Neural progenitor cell (in vitro differentiated cells): Measurements from ENCODE around the gene MOSPD2. TPM values are rescaled to one million over a fixed set of nuclear protein-coding genes. Genes with fewer than 3 reads are reported as not detected.

Experiments used
- DNase-seq: peaks from one replicate; pipeline ENCODE4 v3.0.0-alpha.2; 2016; ENCODE audit warnings: low spot score
- H2AFZ ChIP-seq: fragments of 200-600 bp; sonication (generic); replicated peaks from 2 replicates; pipeline ENCODE4 v1.6.1; 2016; ENCODE audit warnings: antibody characterized with exemption
- H3F3A ChIP-seq: fragments of 200-600 bp; sonication (generic); 2 replicates; pipeline ENCODE4 v1.6.1; 2016; ENCODE audit warnings: antibody characterized with exemption, low read depth
- H3K27ac ChIP-seq: fragments of 200-600 bp; sonication (generic); 2 replicates; pipeline ENCODE4 v1.5.1; 2016; ENCODE audit warnings: mild to moderate bottlenecking
- H3K27me3 ChIP-seq: fragments of 200-600 bp; sonication (generic); 2 replicates; pipeline ENCODE4 v1.6.1; 2016; ENCODE audit warnings: mild to moderate bottlenecking, moderate library complexity
- H3K36me3 ChIP-seq: fragments of 200-600 bp; sonication (generic); 2 replicates; pipeline ENCODE4 v1.5.1; 2016
- H3K4me1 ChIP-seq: fragments of 200-600 bp; sonication (generic); 2 replicates; pipeline ENCODE4 v1.6.1; 2016; ENCODE audit warnings: mixed run types
- H3K4me2 ChIP-seq: fragments of 200-600 bp; sonication (generic); 2 replicates; pipeline ENCODE4 v1.6.1; 2016
- H3K4me3 ChIP-seq: fragments of 200-600 bp; sonication (generic); 2 replicates; pipeline ENCODE4 v1.5.1; 2016
- H3K79me2 ChIP-seq: fragments of 200-600 bp; sonication (generic); 2 replicates; pipeline ENCODE4 v1.6.1; 2016; ENCODE audit warnings: low read depth
- H3K9ac ChIP-seq: fragments of 200-600 bp; sonication (generic); 2 replicates; pipeline ENCODE4 v1.6.1; 2016
- H3K9me3 ChIP-seq: fragments of 200-600 bp; sonication (generic); 2 replicates; pipeline ENCODE4 v1.5.1; 2016; ENCODE audit warnings: low read depth
- H4K20me1 ChIP-seq: fragments of 200-600 bp; sonication (generic); 2 replicates; pipeline ENCODE4 v1.6.1; 2016; ENCODE audit warnings: low read depth
- H3K27ac Mint-ChIP-seq: 3 replicates; pipeline ENCODE4 v1.8.0; 2021; ENCODE audit warnings: mixed read lengths
- H3K27me3 Mint-ChIP-seq: 2 replicates; pipeline ENCODE4 v1.8.0; 2022; ENCODE audit warnings: low read depth, mild to moderate bottlenecking, inconsistent platforms, moderate library complexity, mixed read lengths; ENCODE audit not compliant: insufficient read depth
- H3K36me3 Mint-ChIP-seq: 3 replicates; pipeline ENCODE4 v1.8.0; 2021; ENCODE audit warnings: mixed read lengths
- H3K4me1 Mint-ChIP-seq: 3 replicates; pipeline ENCODE4 v1.8.0; 2021; ENCODE audit warnings: mixed read lengths
- H3K4me3 Mint-ChIP-seq: 3 replicates; pipeline ENCODE4 v1.8.0; 2021; ENCODE audit warnings: mild to moderate bottlenecking, moderate library complexity, mixed read lengths
- H3K9me3 Mint-ChIP-seq: 3 replicates; pipeline ENCODE4 v1.8.0; 2020; ENCODE audit warnings: mixed read lengths
- EZH2 ChIP-seq: fragments of 200-600 bp; sonication (generic); IDR thresholded peaks from 2 replicates; pipeline ENCODE4 v1.6.1; 2017; ENCODE audit warnings: antibody characterized with exemption, mild to moderate bottlenecking, moderate library complexity
- EZH2phosphoT487 ChIP-seq: fragments of 200-600 bp; sonication (generic); IDR thresholded peaks from 2 replicates; pipeline ENCODE4 v1.6.1; 2017; ENCODE audit warnings: antibody characterized with exemption
- total RNA-seq: library from RNA; depleted of rRNA; stranded (reverse); fragments of >200 nt; gene quantifications from 2 replicates; pipeline ENCODE4 v1.2.3, GENCODE V29; 2015; ENCODE audit warnings: low replicate concordance
- TF ChIP-seq, protein P1 (sequence below): fragments of 200-600 bp; sonication (generic); IDR thresholded peaks from 2 replicates; pipeline ENCODE4 v1.5.1; 2017; ENCODE audit warnings: antibody characterized with exemption, mild to moderate bottlenecking

MOSPD2 gene
- total RNA-seq, 1 donor from 2014 or later: 24.5 TPM

DNA sequence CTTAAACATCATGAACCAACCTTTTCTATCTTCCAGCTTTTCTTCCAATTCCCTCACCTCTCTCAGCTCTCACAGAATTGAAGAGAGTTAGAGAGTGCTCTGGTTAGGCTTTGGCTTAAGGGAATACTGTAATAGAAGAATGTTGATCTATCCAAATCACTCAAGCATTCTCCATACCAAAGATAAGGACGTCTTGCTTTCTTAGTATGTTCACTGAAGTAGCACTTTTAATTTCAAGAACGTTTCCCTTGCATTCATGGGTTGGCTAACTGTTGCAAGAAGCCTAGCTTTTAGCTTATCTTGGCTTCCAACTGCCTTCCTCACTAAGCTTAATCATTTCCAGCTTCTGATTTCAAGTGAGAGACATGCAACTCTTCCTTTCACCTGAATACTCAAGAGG lies 43.6 kb upstream of the MOSPD2 start:
- H3K4me1 Mint-ChIP-seq: no peaks in the 10 kb centered on the region
- no peak overlapping the region for H2AFZ ChIP-seq
- H4K20me1 ChIP-seq: no peaks in the 10 kb centered on the region
- TF ChIP-seq EZH2phosphoT487: no peak
- TF ChIP-seq, protein P1, sequence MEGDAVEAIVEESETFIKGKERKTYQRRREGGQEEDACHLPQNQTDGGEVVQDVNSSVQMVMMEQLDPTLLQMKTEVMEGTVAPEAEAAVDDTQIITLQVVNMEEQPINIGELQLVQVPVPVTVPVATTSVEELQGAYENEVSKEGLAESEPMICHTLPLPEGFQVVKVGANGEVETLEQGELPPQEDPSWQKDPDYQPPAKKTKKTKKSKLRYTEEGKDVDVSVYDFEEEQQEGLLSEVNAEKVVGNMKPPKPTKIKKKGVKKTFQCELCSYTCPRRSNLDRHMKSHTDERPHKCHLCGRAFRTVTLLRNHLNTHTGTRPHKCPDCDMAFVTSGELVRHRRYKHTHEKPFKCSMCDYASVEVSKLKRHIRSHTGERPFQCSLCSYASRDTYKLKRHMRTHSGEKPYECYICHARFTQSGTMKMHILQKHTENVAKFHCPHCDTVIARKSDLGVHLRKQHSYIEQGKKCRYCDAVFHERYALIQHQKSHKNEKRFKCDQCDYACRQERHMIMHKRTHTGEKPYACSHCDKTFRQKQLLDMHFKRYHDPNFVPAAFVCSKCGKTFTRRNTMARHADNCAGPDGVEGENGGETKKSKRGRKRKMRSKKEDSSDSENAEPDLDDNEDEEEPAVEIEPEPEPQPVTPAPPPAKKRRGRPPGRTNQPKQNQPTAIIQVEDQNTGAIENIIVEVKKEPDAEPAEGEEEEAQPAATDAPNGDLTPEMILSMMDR: no peak
- TF ChIP-seq EZH2: no peak
- DNase-seq: no peak
- H3K4me3 Mint-ChIP-seq: no peak overlapping the region
- no peak overlapping the region for H3K27ac ChIP-seq
- no peaks in the 10 kb centered on the region for H3K4me1 ChIP-seq
- no peak overlapping the region for H3K4me3 ChIP-seq
- H3K36me3 Mint-ChIP-seq: no peaks in the 10 kb centered on the region
- H3F3A ChIP-seq: no peaks in the 10 kb centered on the region
- H3K9ac ChIP-seq: no peak overlapping the region
- no peaks in the 10 kb centered on the region for H3K27me3 ChIP-seq
- no peak overlapping the region for H3K27ac Mint-ChIP-seq
- H3K79me2 ChIP-seq: no peaks in the 10 kb centered on the region
- peaks cover 3% of the 10 kb centered on the region for H3K9me3 Mint-ChIP-seq
- H3K9me3 ChIP-seq: peaks cover 6% of the 10 kb centered on the region
- no peaks in the 10 kb centered on the region for H3K27me3 Mint-ChIP-seq
- no peak overlapping the region for H3K4me2 ChIP-seq
- H3K36me3 ChIP-seq: no peaks in the 10 kb centered on the region

DNA sequence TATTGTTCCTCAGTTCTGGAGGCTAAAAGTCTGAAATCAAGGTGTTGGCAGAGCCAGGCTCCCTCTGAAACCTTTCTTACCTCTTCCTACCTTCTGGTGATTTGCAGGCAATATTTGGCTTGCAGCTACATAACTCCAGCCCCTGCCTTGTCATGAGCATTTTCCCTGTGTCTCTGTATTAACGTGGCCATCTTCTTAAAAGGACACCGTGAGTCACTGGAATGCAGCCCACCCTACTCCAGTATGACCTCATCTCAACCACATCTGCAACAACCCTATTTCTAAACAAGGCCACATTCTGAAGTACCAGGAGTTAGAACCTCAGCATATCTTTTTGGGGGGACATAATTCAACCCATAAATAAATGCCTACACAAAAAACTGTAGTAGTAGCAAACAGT lies 41.1 kb upstream of the MOSPD2 start:
- no peak overlapping the region for H3K4me2 ChIP-seq
- no peak overlapping the region for H3K9ac ChIP-seq
- H3K9me3 Mint-ChIP-seq: peaks cover 3% of the 10 kb centered on the region

DNA sequence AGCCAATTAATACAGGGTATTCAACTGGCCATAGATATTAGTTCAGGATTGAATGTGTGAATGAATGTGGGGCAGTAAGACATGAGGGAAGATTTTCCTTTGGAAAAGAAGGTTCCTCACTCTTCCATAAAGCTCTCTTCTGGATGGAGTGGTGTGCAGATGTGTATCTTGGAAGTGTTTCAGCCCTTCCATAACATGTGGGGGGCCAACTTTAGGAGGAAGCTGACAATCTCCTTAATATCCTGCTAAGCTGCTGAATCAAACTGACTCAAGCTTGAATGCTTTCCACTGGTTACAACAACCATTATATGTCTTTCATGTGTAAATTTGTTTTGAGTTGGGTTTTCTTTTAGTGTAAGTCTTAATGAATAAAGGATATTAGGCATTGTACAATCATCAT lies 40.6 kb upstream of the MOSPD2 start:
- TF ChIP-seq EZH2 (no peak), EZH2phosphoT487 (no peak)
- TF ChIP-seq, protein P1: no peak
- H3K4me3 Mint-ChIP-seq: no peak overlapping the region
- H3K9me3 Mint-ChIP-seq: peaks cover 3% of the 10 kb centered on the region
- no peaks in the 10 kb centered on the region for H3K4me1 ChIP-seq
- H3K4me1 Mint-ChIP-seq: no peaks in the 10 kb centered on the region
- no peaks in the 10 kb centered on the region for H3K36me3 ChIP-seq
- H3K4me3 ChIP-seq: no peak overlapping the region
- H3K36me3 Mint-ChIP-seq: no peaks in the 10 kb centered on the region
- no peaks in the 10 kb centered on the region for H3F3A ChIP-seq
- peaks cover 6% of the 10 kb centered on the region for H3K9me3 ChIP-seq
- H3K27ac Mint-ChIP-seq: no peak overlapping the region
- H3K79me2 ChIP-seq: no peaks in the 10 kb centered on the region
- H2AFZ ChIP-seq: no peak overlapping the region
- no peaks in the 10 kb centered on the region for H3K27me3 Mint-ChIP-seq
- H3K27me3 ChIP-seq: no peaks in the 10 kb centered on the region
- H3K4me2 ChIP-seq: no peak overlapping the region
- H3K27ac ChIP-seq: no peak overlapping the region
- no peak overlapping the region for H3K9ac ChIP-seq
- no peaks in the 10 kb centered on the region for H4K20me1 ChIP-seq
- DNase-seq: no peak

More for the DNA sequence above, 41.1 kb upstream of the MOSPD2 start:
- Mint-ChIP-seq H3K4me1 (no peaks in the 10 kb centered on the region), H3K36me3 (no peaks in the 10 kb centered on the region), H3K4me3 (no peak overlapping the region), H3K27me3 (no peaks in the 10 kb centered on the region), H3K27ac (no peak overlapping the region)
- Histone ChIP-seq H2AFZ (no peak overlapping the region), H3K27me3 (no peaks in the 10 kb centered on the region), H3K79me2 (no peaks in the 10 kb centered on the region), H3K4me3 (no peak overlapping the region), H3K9me3 (peaks cover 6% of the 10 kb centered on the region), H3K36me3 (no peaks in the 10 kb centered on the region), H3K4me1 (no peaks in the 10 kb centered on the region), H3F3A (no peaks in the 10 kb centered on the region), H3K27ac (no peak overlapping the region), H4K20me1 (no peaks in the 10 kb centered on the region)
- DNase-seq: no peak
- TF ChIP-seq EZH2phosphoT487 (no peak), EZH2 (no peak)
- TF ChIP-seq, protein P1: no peak

DNA sequence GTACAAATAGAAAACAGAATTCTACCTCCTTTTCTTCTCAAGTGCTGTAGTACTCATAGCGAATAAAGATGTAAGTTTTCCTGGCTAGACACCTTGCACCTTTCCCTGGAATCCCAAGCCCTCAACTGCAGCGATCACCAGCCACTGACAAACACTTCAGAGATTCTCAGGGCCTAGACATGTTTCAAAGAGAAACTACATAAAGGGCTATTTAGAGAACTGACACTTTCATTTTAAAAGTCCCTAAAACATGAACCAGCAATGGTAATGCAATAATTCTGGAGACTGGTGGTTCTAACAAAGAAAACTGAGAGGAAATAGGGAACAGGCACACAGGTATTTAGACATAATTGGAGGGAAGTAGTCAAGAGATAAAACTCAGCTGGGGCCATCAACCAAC lies 36.1 kb upstream of the MOSPD2 start:
- H3K9me3 Mint-ChIP-seq: no peaks in the 10 kb centered on the region
- Histone ChIP-seq H3F3A (no peaks in the 10 kb centered on the region), H3K27me3 (no peaks in the 10 kb centered on the region), H3K4me3 (no peak overlapping the region), H3K4me1 (no peaks in the 10 kb centered on the region), H3K9ac (no peak overlapping the region), H3K79me2 (no peaks in the 10 kb centered on the region), H3K36me3 (no peaks in the 10 kb centered on the region), H3K27ac (no peak overlapping the region), H2AFZ (no peak overlapping the region), H3K4me2 (no peak overlapping the region), H3K9me3 (no peaks in the 10 kb centered on the region), H4K20me1 (no peaks in the 10 kb centered on the region)
- H3K36me3 Mint-ChIP-seq: no peaks in the 10 kb centered on the region
- H3K27ac Mint-ChIP-seq: no peak overlapping the region
- DNase-seq: no peak
- TF ChIP-seq EZH2: no peak
- TF ChIP-seq EZH2phosphoT487: no peak
- TF ChIP-seq, protein P1: no peak
- H3K27me3 Mint-ChIP-seq: no peaks in the 10 kb centered on the region
- no peaks in the 10 kb centered on the region for H3K4me1 Mint-ChIP-seq
- H3K4me3 Mint-ChIP-seq: no peak overlapping the region
